Tibial artery (tissue), 4 donors: Measurements from ENCODE around the gene ALOX12B.
A peak's percentile ranks its signal among the peaks of the same experiment; 100 is the strongest.

Experiments used
- DNase-seq, 2 donors: peaks; one replicate each; pipeline ENCODE4 v3.0.0-alpha.2; 2019
- H3K27ac ChIP-seq, 2 donors: fragments of 200-600 bp; sonication (generic) in 1 of 2; 1 replicate in 1 of 2; 2 replicates in 1 of 2; pipeline ENCODE4 v1.5.1; 2018 to 2019; ENCODE audit warnings: mild to moderate bottlenecking in 1 of 2
- H3K27me3 ChIP-seq, 2 donors: fragments of 200-600 bp; sonication (generic) in 1 of 2; one replicate each; pipeline versions ENCODE4 v1.5.1 to v1.6.0; 2016 to 2019
- H3K36me3 ChIP-seq, 3 donors: fragments of 200-600 bp; sonication (generic) in 2 of 3; one replicate each; pipeline ENCODE4 v1.5.1; 2016 to 2019; ENCODE audit warnings: mild to moderate bottlenecking in 2 of 3
- H3K4me1 ChIP-seq, 4 donors: fragments of 200-600 bp; sonication (generic) in 2 of 4; 1 replicate in 3 of 4; 2 replicates in 1 of 4; pipeline ENCODE4 v1.5.1; 2016 to 2019
- H3K4me3 ChIP-seq, 2 donors: fragments of 200-600 bp; sonication (generic) in 1 of 2; 1 replicate in 1 of 2; 2 replicates in 1 of 2; pipeline ENCODE4 v1.5.1; 2018 to 2019; ENCODE audit warnings: mild to moderate bottlenecking in 2 of 2
- H3K9me3 ChIP-seq, 3 donors: fragments of 200-600 bp; sonication (generic) in 1 of 3; one replicate each; pipeline ENCODE4 v1.5.1; 2016 to 2019
- CTCF ChIP-seq, 2 experiments: fragments of 200-600 bp in 1 of 2; fragments of 450-650 bp in 1 of 2; IDR thresholded peaks; one replicate each; pipeline ENCODE4 v1.5.1; 2017 to 2019; ENCODE audit warnings: antibody characterized with exemption in 2 of 2, mild to moderate bottlenecking in 1 of 2, moderate library complexity in 1 of 2
- intact Hi-C: fragments of 100-400 bp; cut with DNase I; formaldehyde crosslinking; loops from one replicate; pipeline ENCODE4 v1.15.0; 2023; ENCODE audit warnings: low total_unique reads

The ALOX12B gene

GRCh38 chr17:8119581-8120519, 32.3 kb upstream of the ALOX12B start:
- H3K27ac ChIP-seq, result peak overlapping the region; percentile 69 to 83
- intact Hi-C loops, result loop anchor here (5.0 to 10.0 kb wide), 2 partner anchors 42 to 185 kb away; partner anchors contain the start of gene VAMP2
- no peaks in the 10 kb centered on the region for H3K9me3 ChIP-seq
- TF ChIP-seq CTCF (IDR thresholded peaks at IDR 0.05), result no peak
- peak overlapping the region; percentile 51 to 70 for H3K4me3 ChIP-seq
- no peaks in the 10 kb centered on the region for H3K36me3 ChIP-seq
- H3K27me3 ChIP-seq, result peaks cover 0 to 30% of the 10 kb centered on the region in 2 donors
- DNase-seq, result peak; percentile 77 to 86
- peaks cover 0 to 68% (median 63%) of the 10 kb centered on the region in 4 donors for H3K4me1 ChIP-seq

DNA sequence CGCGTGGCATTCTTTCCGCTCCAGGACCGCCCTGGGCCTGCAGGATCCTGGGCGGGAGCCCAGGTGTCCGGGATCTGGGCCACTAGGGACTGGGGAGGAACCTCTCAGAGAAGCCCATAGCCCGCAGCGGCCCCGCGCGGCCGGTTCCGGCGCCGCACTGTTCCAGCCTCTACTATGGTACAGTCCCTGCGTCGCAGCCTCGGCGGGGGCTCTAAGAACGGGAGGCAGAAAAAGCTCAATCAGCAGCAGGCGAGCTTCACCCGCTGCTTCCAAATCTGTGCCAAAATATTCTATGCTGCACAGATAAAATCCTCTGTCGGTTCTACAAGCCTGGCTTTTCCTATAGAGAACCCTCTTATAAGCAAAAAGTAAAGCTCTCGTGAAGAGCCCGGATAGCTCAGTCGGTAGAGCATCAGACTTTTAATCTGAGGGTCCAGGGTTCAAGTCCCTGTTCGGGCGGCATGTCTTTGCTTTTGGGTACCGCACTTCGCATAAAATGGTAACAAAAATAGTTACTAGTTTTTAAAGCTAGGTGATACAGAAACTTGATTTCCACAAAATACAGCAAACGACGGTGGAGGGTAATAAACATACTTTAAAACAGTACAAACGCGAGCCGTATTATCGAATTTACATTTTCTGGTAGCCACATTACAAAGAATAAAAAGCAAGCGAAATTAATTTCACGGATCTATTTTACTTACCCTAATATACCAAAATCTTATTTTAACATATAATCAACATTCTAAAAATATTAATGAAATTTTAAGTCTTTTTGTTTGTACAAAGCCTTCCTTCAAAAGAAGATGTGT, 31.5 kb upstream of the ALOX12B start:
- peak; percentile 88 to 92 for DNase-seq
- peak; percentile 89 to 90 for TF ChIP-seq CTCF (IDR thresholded peaks at IDR 0.05)
- intact Hi-C loops, result loop anchor here (10.0 kb wide), 1 partner anchor 186 kb away; no protein-coding TSS in a partner anchor
- no peaks in the 10 kb centered on the region for H3K36me3 ChIP-seq
- peak overlapping the region; percentile 69 to 83 for H3K27ac ChIP-seq
- H3K27me3 ChIP-seq, result peaks cover 0 to 38% of the 10 kb centered on the region in 2 donors
- peaks cover 0 to 59% (median 54%) of the 10 kb centered on the region in 4 donors for H3K4me1 ChIP-seq
- H3K9me3 ChIP-seq, result no peaks in the 10 kb centered on the region
- peak overlapping the region; percentile 51 to 70 for H3K4me3 ChIP-seq

DNA sequence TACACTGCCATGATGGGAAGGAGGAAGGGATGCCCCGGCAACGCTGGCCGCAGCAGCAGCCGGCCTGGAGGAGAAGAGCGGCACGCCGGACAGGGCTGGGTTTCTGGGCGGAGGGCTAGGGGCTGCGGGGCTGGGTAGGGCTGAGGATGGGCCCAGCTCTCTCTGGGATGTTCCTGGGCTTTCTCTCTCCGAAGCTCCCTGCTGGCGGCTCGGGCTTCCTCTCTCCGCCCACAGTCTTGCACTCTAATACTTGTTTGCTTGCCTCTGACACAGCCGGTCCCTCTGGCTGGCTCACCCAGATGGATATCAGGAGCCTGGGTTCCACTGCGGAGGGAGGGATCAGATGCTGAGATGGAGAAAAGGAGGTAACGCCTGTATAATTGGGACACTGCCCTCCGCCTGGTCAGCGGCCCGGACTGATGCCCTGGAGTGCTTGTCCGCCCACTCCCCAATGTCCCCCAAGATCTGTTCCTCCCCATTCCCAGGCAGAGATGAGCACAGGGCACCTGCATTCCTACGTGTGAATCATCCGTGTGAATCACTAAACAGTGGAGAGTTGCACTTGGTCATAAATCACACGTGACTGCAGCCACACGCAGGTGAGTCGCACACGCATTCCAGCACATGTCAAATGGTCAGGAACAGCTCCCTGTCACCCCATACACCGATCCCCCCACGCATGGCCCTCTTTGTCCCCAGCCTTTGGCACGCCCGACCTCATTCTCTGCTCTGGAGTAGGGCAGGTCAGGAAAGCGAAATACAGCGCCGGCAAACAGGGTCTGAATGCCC, 30.7 kb upstream of the ALOX12B start, which contains the start of gene ALOXE3:
TSS of gene ALOXE3 (minus strand) at position 535 of the 789 bp plus-strand sequence. CDS start at position 11, 524 bp downstream.
- Histone ChIP-seq H3K9me3 (no peaks in the 10 kb centered on the region), H3K4me1 (peaks cover 0 to 51% (median 46%) of the 10 kb centered on the region in 4 donors), H3K36me3 (no peaks in the 10 kb centered on the region), H3K27ac (peak within 1 kb of the TSS; percentile 69 to 83), H3K27me3 (peaks cover 0 to 43% of the 10 kb centered on the region in 2 donors), H3K4me3 (peak within 1 kb of the TSS; percentile 51 to 70)
- no peak for TF ChIP-seq CTCF (IDR thresholded peaks at IDR 0.05)
- no peak for DNase-seq
- intact Hi-C loops, result loop anchor here (10.0 kb wide), 1 partner anchor 187 kb away; no protein-coding TSS in a partner anchor

- TF ChIP-seq CTCF (IDR thresholded peaks at IDR 0.05), result no peak
- H3K36me3 ChIP-seq, result no peaks in the 10 kb centered on the region
- H3K27ac ChIP-seq, result no peak overlapping the region
- peaks cover 0 to 44% (median 39%) of the 10 kb centered on the region in 4 donors for H3K4me1 ChIP-seq
- H3K27me3 ChIP-seq, result peaks cover 0 to 50% of the 10 kb centered on the region in 2 donors
- no peaks in the 10 kb centered on the region for H3K9me3 ChIP-seq
- DNase-seq, result no peak
- intact Hi-C loops, result loop anchor here (10.0 kb wide), 1 partner anchor 187 kb away; no protein-coding TSS in a partner anchor
- peak overlapping the region; percentile 51 to 70 for H3K4me3 ChIP-seq
These were observed 30.0 kb upstream of the ALOX12B start for GRCh38 chr17:8117367-8117979.
